Brain pericyte (primary cell): ENCODE results near the gene STARD5.
"Not testable (repeated sequence)": the region's sequence is repeated elsewhere in the genome, so short reads cannot be mapped to it uniquely, and the experiment has no call there.

Experiments used
- DNase-seq: peaks from one replicate; pipeline ENCODE4 v3.0.0-alpha.2; 2012; ENCODE audit warnings: low read depth, low spot score

Gene STARD5

DNA sequence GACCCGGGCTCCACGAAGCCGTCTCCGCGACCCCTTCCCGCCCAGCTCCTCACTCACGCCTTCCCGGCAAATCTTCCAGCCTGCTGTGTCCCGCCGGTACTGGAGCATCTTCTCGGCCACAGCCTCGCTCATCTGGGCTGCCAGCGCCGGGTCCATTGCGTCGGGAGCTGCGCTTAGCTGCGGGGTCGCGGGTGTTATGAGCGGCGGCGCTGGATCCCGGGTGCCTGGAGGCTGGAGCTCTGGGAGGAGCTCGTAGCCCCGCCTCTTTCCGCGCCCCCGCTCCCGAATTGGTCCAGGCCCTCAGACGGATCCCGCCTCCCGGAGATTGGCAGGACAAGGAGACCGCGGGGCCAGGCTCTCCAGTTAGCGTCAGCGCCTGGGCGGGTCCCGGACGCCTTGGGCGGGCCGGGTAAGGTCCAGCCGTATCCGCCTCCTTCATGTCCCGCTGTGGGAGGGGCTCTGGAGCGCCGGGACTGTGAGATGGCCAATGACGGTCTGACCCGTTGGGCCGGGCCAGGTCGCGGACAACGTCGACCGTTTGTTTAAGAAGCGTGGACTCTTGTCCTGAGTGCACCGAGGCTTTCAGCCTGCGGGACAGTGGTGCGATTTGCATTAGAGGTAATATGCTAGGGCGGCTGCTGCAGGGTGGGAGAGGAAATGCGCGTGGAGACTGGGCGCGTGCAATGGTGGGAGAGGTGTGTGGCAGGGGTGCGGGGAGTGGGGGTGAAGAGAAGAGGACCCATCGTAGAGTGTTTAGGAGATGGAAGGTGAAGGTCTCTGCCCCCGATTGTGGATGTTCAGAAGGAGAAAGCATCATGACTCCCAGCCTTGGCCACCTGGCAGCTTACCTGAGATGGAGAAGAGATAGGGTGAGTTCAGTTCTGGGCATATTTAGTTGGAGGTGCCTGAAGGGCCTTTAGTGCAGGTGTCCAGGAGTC is at the start of gene STARD5:
STARD5 (minus strand) TSS at position 198 of the 938 bp plus-strand sequence; CDS start at position 156, 42 bp downstream.
- peak; percentile 78 for DNase-seq

- DNase-seq, result no peak
Measured at GRCh38 chr15:81373176-81373575, 49.2 kb upstream of the STARD5 start.

- no peak for DNase-seq
Measured at GRCh38 chr15:81372575-81372974, 48.6 kb upstream of the STARD5 start.

DNA sequence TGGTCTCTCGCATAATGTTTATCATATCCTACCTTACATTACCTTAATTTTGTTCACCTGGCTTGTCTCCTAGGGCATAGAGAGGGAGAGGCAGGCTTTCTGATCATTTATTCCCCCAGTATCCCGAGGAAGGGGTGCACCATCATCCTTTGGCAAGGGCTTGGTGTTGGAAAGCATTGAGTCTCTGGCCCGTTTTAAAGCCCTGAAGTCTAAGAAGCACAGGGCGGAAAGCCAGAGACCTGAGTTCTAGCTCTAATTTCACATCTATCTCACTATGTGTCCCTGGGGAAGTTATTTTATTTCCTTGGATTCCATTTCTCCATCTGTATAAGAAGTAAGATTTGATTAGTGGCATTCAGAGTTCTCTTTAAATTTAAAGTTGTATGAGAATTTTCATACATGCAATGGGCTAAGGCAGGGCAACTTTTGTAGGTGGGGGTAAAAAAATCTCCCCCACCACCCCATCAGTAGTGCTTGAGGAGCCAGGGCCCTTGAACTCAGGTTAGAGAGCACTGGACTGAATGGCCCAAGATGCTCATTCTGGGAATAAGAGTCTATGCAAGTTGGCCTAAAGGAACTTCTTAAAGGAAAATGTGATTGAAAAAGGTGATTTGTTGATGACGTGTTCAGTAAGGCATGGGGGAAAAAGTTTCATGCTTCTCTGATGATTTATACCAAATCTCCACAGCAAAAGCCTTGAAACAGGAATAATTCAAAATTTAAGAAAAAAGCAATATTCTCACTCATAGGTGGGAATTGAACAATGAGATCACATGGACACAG is 40.0 kb upstream of the STARD5 start:
- no peak for DNase-seq

- DNase-seq, result no peak
Measured at GRCh38 chr15:81363276-81363675, 39.3 kb upstream of the STARD5 start.

DNA sequence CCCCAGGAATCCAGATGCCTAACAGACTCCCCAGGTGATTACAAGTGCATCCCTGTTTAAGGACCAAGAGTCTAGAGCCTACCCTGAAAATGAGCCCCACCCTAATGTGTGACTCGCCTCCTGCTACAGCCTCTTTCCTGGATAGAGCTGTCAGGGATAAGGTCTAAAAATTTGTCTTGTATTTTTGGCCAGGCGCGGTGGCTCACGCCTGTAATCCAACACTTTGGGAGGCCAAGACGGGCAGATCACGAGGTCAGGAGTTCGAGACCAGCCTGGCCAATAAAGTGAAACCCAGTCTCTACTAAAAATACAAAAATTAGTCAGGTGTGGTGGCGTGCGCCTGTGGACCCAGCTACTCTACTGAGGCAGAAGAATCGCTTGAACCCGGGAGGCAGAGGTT is 38.8 kb upstream of the STARD5 start:
- DNase-seq, result no peak

GRCh38 chr15:81361891-81362290 is 38.0 kb upstream of the STARD5 start:
- DNase-seq, result no peak

DNA sequence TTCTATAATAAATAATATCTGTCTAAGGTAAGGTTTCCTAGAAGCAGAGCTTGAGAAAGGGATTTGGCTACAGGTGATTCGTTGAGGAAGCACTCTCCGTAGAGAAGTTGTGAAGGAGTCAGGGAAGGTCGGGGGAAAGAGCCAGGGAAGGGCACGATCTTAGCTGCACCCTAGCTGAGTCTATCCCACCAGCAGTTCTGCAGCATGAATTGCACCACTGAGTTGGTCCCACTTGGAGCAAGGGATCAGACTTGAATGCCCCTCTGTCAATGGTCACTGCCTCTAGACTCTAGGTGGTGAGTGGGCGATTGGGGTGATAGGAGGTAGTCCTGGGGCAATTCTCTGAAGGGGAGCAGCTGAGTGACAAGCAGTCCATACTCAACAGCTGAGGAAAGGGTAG is 36.5 kb upstream of the STARD5 start:
- no peak for DNase-seq

DNA sequence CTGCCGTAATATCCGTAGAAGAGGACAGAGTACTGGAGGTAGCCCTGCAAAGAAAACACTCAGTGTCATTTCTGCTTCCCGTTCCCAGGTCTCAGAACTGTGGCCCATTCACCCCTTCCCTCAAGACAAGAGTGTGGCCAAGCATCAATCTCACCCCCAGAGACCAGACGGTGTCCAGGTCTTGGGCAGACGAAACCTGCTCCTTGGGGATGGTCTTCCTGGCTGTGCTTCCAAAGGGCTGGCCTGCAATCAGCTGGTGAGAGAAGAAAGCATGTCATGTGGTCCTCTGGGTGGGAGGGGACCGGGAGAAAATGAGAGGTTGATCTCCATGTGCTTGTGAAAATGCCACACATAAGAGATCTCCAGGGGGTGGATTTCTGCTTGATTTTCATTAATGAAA is 34.3 kb upstream of the STARD5 start:
- no peak for DNase-seq

- no peak for DNase-seq
Measured at GRCh38 chr15:81357180-81357686, 33.3 kb upstream of the STARD5 start.

DNA sequence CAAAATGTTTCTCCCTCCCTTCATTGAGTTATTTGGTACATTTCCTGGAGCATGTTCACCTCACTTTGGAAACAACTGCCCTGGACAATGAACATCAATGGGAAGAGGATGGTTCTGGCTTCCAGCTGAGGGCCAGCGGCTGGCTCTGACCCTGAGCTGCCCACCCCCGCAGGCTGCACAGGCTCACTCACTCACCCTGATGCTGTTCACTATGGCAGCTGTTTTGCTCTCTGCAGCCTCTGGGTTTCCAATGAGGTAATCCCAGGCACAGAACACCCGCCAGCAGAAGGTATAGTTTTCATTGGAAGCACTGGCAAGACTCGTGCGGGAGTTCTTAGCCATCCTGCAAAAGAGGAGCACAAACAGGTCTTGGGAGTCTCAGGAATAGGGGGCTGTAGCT is 32.3 kb upstream of the STARD5 start:
- DNase-seq, result no peak

GRCh38 chr15:81351651-81352050 is 27.7 kb upstream of the STARD5 start:
- DNase-seq, result no peak

- DNase-seq, result no peak
Measured at GRCh38 chr15:81349271-81349670, 25.3 kb upstream of the STARD5 start.

DNA sequence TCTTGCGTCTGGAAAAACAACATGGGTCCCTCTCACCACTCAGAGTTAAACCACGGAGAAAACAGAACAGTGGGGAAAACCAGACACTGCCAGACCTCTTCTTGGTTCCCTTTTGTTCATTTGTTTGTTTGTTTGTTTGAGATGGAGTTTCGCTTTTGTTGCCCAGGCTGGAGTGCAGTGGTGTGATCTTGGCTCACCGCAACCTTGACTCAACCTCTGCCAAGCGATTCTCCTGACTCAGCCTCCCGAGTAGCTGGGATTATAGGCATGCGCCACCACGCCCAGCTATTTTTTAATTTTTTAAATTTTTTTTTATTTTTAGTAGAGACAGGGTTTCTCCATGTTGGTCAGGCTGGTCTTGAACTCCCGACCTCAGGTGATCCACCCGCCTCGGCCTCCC is 24.8 kb upstream of the STARD5 start:
- not testable (repeated sequence) for DNase-seq

DNA sequence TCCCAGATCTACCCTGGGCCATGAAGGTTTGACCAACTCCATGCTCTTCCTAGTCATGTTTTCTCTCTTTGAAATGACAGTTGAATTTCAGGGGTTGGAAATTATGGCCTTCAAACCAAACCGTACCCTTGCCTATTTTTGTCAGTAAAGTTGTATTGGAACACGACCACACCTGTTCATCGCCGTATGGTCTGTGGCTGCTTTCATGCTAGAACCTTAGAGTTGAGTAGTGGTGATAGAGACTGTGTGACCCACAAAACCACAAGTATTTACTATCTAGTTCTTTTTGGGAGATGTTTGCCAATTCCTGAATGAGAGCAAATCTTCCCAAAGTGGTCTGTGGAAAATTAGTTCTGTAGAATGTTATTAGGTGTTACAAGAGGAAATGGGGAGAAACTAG is 24.0 kb upstream of the STARD5 start:
- DNase-seq, result no peak

DNA sequence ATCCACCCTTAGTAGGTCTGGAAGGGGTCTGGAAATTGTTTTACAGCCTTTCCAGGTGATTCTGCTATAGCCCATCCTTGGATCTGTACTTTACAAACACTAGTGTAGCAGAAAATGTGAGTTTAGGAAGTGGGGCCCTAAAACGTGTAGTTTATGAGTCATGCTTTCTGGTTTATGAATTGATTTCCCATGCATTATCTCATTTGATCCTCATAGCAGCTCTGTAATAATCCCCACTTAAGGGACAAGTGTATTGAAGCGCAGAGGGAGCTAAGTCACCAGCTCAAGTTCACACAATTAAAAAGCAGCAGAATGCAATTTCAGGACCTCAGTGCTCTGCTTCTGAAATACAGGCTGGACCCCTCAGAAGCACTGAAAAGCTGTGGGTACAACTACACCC is 22.7 kb upstream of the STARD5 start:
- no peak for DNase-seq

DNA sequence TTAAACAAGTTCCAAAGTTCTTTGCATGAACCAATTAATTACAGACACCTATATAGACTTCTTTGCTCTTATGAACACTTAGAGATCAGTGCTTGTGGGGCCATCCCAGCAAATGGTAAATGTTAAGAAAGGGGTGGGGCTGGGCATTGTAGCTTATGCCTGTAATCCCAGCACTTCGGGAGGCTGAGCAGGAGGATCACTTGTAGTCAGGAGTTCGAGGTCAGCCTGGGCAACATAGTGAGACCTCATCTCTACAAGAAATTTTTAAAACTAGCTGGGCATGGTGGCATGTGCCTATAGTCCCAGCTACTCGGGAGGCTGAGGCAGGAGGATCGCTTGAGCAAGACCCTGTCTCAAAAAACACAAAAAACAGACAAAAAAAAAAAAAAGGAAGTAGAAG is 19.4 kb upstream of the STARD5 start:
- DNase-seq, result no peak

DNA sequence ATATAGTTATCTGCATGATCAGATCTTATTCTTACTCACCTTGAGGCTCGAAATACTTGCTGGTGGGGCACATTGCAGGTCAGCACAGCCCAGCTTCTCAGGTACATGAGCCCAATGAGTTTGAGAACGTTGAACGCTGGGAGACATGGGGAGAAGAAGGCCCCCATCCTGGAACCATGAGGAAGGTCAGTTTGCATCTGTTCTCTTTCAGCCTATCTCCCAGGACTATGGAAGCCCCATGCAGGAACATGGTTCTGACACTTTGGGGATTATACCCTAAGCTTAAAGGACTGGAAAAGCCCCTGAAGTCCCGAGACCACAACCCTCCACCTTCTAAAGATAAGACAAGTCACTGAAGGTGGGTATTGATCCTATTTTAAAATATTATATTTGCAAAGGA is 17.4 kb upstream of the STARD5 start:
- DNase-seq, result no peak

DNA sequence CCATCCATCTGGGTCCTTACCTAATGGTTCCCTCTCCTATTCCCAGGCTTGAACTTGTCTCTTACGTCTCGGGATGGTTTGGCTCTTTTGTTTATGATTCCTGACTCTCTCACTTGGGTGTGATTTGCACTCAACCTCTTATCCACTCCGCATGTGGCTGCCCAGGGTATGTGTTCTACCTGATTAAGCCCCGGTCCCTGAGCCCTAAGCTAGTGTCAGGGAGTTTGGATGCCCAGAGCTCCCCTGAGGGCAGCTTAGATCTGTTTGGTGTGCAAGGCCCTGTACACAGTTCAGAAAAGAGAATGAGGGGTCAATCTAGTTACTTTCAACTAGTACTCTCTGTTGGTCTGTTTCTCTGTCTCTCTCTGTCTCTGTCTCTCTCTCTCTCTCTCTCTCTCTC is 15.9 kb upstream of the STARD5 start:
- DNase-seq, result no peak

DNA sequence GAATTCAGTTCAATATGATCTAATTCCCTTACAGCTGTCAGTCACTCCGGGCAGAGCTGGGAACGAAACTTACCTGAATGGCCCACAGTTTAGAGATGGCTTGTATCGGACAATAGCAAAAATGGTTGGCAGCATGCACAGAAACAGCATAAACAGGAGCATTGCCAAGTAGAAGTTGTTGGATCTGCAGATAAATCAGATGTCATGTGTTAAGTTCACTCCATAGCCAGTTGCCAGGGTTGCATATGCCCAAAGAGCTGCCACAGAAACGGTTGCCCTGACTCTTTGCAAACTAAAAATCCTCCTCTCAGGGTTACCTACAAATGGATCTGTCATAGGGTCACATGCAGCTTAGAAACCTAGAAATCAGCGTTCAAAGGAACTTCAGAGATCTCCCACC is 15.4 kb upstream of the STARD5 start:
- no peak for DNase-seq

GRCh38 chr15:81338170-81339007 is 14.4 kb upstream of the STARD5 start:
- DNase-seq, result peak; percentile 36

DNA sequence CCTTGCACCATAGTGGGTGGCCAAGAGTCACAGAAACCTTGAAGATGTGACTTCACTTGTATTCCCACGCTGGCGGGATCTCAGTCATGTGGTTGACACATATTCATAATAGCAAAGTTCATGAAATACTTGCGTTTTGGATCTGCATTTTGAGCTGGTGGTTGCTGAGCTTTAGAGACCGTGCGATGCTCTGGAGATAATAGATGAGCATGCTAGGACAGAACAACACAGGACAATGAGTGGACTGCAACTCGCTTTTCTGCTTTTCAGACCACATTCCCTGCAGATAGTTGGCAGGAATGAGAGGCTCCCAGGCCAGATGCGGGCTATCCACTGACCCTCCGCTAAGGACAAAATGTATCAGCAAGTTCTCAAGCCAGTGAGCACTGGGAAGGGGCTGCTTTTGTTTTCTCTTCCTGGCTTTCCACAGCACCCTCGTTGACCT is 13.8 kb upstream of the STARD5 start:
- no peak for DNase-seq
